ENCODE results near the gene MXD3.
"Not testable (repeated sequence)": the region's sequence is repeated elsewhere in the genome, so short reads cannot be mapped to it uniquely, and the experiment has no call there.

The MXD3 gene

GRCh38 chr5:177319913-177320588 lies 8.4 kb upstream of the MXD3 start:
- no peak for DNase-seq

- no peak for DNase-seq
Measured at GRCh38 chr5:177317959-177318377, 6.3 kb upstream of the MXD3 start.

- DNase-seq, result no peak
Measured at GRCh38 chr5:177316005-177316404, 4.3 kb upstream of the MXD3 start.

- no peak for DNase-seq
Measured at GRCh38 chr5:177315411-177315810, 3.7 kb upstream of the MXD3 start.

GRCh38 chr5:177314376-177315342 lies 3.0 kb upstream of the MXD3 start:
- no peak for DNase-seq

- no peak for DNase-seq
Measured at GRCh38 chr5:177313561-177314259, 2.0 kb upstream of the MXD3 start.

- DNase-seq, result no peak
Measured at GRCh38 chr5:177312649-177313181, 1.0 kb upstream of the MXD3 start.

- no peak for DNase-seq
Measured at GRCh38 chr5:177311392-177311722, 341 bp downstream of the MXD3 start.

- DNase-seq, result no peak
Measured at GRCh38 chr5:177310757-177311391, 824 bp downstream of the MXD3 start.

- DNase-seq, result no peak
Measured at GRCh38 chr5:177310332-177310731, 1.4 kb downstream of the MXD3 start.

GRCh38 chr5:177309351-177310191 lies 2.1 kb downstream of the MXD3 start:
- DNase-seq, result no peak

- no peak for DNase-seq
Measured at GRCh38 chr5:177308740-177309139, 3.0 kb downstream of the MXD3 start.

- DNase-seq, result no peak
Measured at GRCh38 chr5:177307544-177308363, 3.9 kb downstream of the MXD3 start.

- no peak for DNase-seq
Measured at GRCh38 chr5:177306674-177307543, 4.8 kb downstream of the MXD3 start.

GRCh38 chr5:177306103-177306640 lies 5.5 kb downstream of the MXD3 start:
- not testable (repeated sequence) for DNase-seq

- no peak for DNase-seq
Measured at GRCh38 chr5:177304392-177305119, 7.1 kb downstream of the MXD3 start.

- no peak for DNase-seq
Measured at GRCh38 chr5:177303925-177304391, 7.7 kb downstream of the MXD3 start.

GRCh38 chr5:177303121-177303924 lies 8.4 kb downstream of the MXD3 start, which contains the start of the genes PRELID1 and RAB24:
Gene PRELID1, plus strand, starts transcription at chr5:177303799. Its CDS starts 187 bp downstream, at chr5:177303986.
Gene RAB24, minus strand, starts transcription at chr5:177303719. Its CDS starts 431 bp downstream, at chr5:177303288.
- DNase-seq, result peak; percentile 35

All from NCI-H2107 (cell line).